Measurements from ENCODE around the gene VWC2. TPM values are rescaled to one million over a fixed set of nuclear protein-coding genes. Genes with fewer than 3 reads are reported as not detected.

Gene VWC2
- total and polyA plus RNA-seq, 2 of the 8 experiments (the other 6 are each of a cell fraction or from before 2014, with no cell fraction given): 0.24 to 0.30 TPM

GRCh38 chr7:49812534-49812933 is 39.1 kb downstream of the VWC2 start:
- H4K20me1 ChIP-seq (replicated peaks in 1 of 2; ENCODE audit: control insufficient read depth in 1 of 2, insufficient read depth in 2 of 2, low read length in 2 of 2): no peaks in the 10 kb centered on the region

More at GRCh38 chr7:49812534-49812933, 39.1 kb downstream of the VWC2 start:
- FAIRE-seq (no peak), DNase-seq (ENCODE audit: low read depth in 1 of 2, low spot score in 2 of 2) (no peak)
- H3K27ac ChIP-seq (ENCODE audit: low read depth, low read length): no peak overlapping the region
- TF ChIP-seq POU5F1 (IDR thresholded peaks at IDR 0.05; ENCODE audit: low read depth, low read length) (no peak), KDM1A (IDR thresholded peaks at IDR 0.05; ENCODE audit: borderline replicate concordance, low read length) (no peak), GTF2F1 (IDR thresholded peaks at IDR 0.05; ENCODE audit: borderline replicate concordance, low read depth, low read length) (no peak), TAF1 (IDR thresholded peaks at IDR 0.05; ENCODE audit: low read depth, low read length) (no peak), RNF2 (IDR thresholded peaks at IDR 0.05; ENCODE audit: borderline replicate concordance, low read depth, low read length, missing control alignments, poor library complexity, severe bottlenecking) (no peak), CEBPB (IDR thresholded peaks at IDR 0.05; ENCODE audit: low read depth, low read length) (no peak), SRF (IDR thresholded peaks at IDR 0.05; ENCODE audit: low read depth, low read length) (peak; percentile 96), BCL11A (IDR thresholded peaks at IDR 0.05; ENCODE audit: low read depth in 2 of 2, low read length in 2 of 2) (no peak), YY1 (IDR thresholded peaks at IDR 0.05; ENCODE audit: low read depth, low read length) (no peak)
- H2AK5ac ChIP-seq (ENCODE audit: low read depth, low read length): no peak overlapping the region
- H3K23ac ChIP-seq (ENCODE audit: insufficient read length): no peak overlapping the region
- H3K18ac ChIP-seq (ENCODE audit: extremely low read depth, low read length): no peak overlapping the region
- H4K8ac ChIP-seq (ENCODE audit: extremely low read depth, insufficient read depth, low read length): no peak overlapping the region
- no peak overlapping the region for H3K56ac ChIP-seq (replicated peaks; ENCODE audit: insufficient read length, low read depth, low read length)
- H2BK120ac ChIP-seq (replicated peaks; ENCODE audit: low read depth, low read length): no peak overlapping the region
- ChIA-PET POLR2A (ENCODE audit: partially characterized antibody) (no interaction called here), CTCF (ENCODE audit: partially characterized antibody) (interaction anchor here (1.3 kb wide), 1 partner anchor 36 kb away, joined by 3 read pairs; no protein-coding TSS in a partner anchor)
- H3K36me3 ChIP-seq (ENCODE audit: control insufficient read depth in 2 of 4, insufficient read depth in 4 of 4, low read length in 3 of 4): no peaks in the 10 kb centered on the region
- no peak overlapping the region for H2BK20ac ChIP-seq (ENCODE audit: low read length)
- no peaks in the 10 kb centered on the region for H3K23me2 ChIP-seq (ENCODE audit: low read depth, low read length)
- no peaks in the 10 kb centered on the region for H3K79me2 ChIP-seq (ENCODE audit: control insufficient read depth in 1 of 2, insufficient read depth in 2 of 2, low read length in 2 of 2)
- no peak overlapping the region for H4K5ac ChIP-seq (ENCODE audit: insufficient read length, low read depth, low read length)
- no peak overlapping the region for H3K9ac ChIP-seq (replicated peaks in 1 of 4; ENCODE audit: extremely low read depth in 1 of 4, low read depth in 3 of 4, low read length in 3 of 4)
- H3K27me3 ChIP-seq (replicated peaks in 1 of 4; ENCODE audit: control insufficient read depth in 3 of 4, extremely low read depth in 1 of 4, insufficient read depth in 3 of 4, low read length in 3 of 4): peaks cover 0 to 1% (median 0%) of the 10 kb centered on the region in 4 experiments; a peak in 1 of 7 replicates
- H2BK15ac ChIP-seq (ENCODE audit: low read length): no peak overlapping the region
- H4K91ac ChIP-seq (replicated peaks; ENCODE audit: insufficient read length, low read length): no peak overlapping the region
- peaks cover 0 to 2% (median 0%) of the 10 kb centered on the region in 4 experiments; a peak in 1 of 7 replicates for H3K4me1 ChIP-seq (replicated peaks in 1 of 4; ENCODE audit: control insufficient read depth in 3 of 4, insufficient read depth in 4 of 4, low read length in 3 of 4)
- H2BK5ac ChIP-seq (ENCODE audit: low read depth, low read length): no peak overlapping the region
- no peaks in the 10 kb centered on the region for H3K79me1 ChIP-seq (ENCODE audit: low read depth, low read length)
- H2BK12ac ChIP-seq (ENCODE audit: low read depth, low read length): no peak overlapping the region
- H3K4ac ChIP-seq (replicated peaks; ENCODE audit: insufficient read length, low read depth, low read length): no peak overlapping the region
- no peak overlapping the region for H2AFZ ChIP-seq (ENCODE audit: low read length)
- no peaks in the 10 kb centered on the region for H3K9me3 ChIP-seq (ENCODE audit: insufficient read depth in 2 of 2, low read depth in 1 of 2, low read length in 1 of 2)
- H3K4me2 ChIP-seq (ENCODE audit: insufficient read depth in 1 of 2, low read depth in 2 of 2, low read length in 2 of 2): no peak overlapping the region
- H3K14ac ChIP-seq (ENCODE audit: insufficient read length): no peak overlapping the region
- H3K4me3 ChIP-seq (ENCODE audit: extremely low read depth in 1 of 4, insufficient read depth in 2 of 4, low read depth in 3 of 4, low read length in 4 of 4): no peak overlapping the region

Data from H1 (cell line).